AG08396 (cell line): ENCODE data around the gene ASB8.

Experiments
- DNase-seq: peaks from one replicate; pipeline ENCODE4 v3.0.0; 2012; ENCODE audit warnings: low spot score, mixed read lengths

ASB8 gene

GRCh38 chr12:48105867-48106680 lies 51.2 kb downstream of the ASB8 start, which contains the start of gene SENP1:
Gene SENP1, minus strand, starts transcription at chr12:48106079. Its CDS starts 4,607 bp downstream, at chr12:48101472.
- peak; percentile 91 for DNase-seq

GRCh38 chr12:48105321-48105866 lies 51.9 kb downstream of the ASB8 start:
- DNase-seq, result no peak

GRCh38 chr12:48104531-48104930 lies 52.8 kb downstream of the ASB8 start:
- no peak for DNase-seq
